Retina (tissue), 1 donor: ENCODE measurements around the gene ONECUT3.
"Not testable (repeated sequence)": the region's sequence is repeated elsewhere in the genome, so short reads cannot be mapped to it uniquely, and the experiment has no call there.

Experiments used
- DNase-seq: peaks from one replicate; pipeline ENCODE4 v3.0.0-alpha.2; 2016

The ONECUT3 gene

GRCh38 chr19:1770866-1771576 lies 17.7 kb downstream of the ONECUT3 start:
- DNase-seq, result no peak

GRCh38 chr19:1773184-1773583 lies 19.9 kb downstream of the ONECUT3 start:
- DNase-seq, result no peak

GRCh38 chr19:1774989-1775772 lies 21.9 kb downstream of the ONECUT3 start:
- DNase-seq, result no peak

- DNase-seq, result no peak
These were observed 22.8 kb downstream of the ONECUT3 start for GRCh38 chr19:1775951-1776605.

GRCh38 chr19:1776606-1777147 lies 23.4 kb downstream of the ONECUT3 start:
- DNase-seq, result no peak

- no peak for DNase-seq
These were observed 23.8 kb downstream of the ONECUT3 start for GRCh38 chr19:1777149-1777548.

- DNase-seq, result no peak
These were observed 26.3 kb downstream of the ONECUT3 start for GRCh38 chr19:1779574-1779973.

GRCh38 chr19:1780272-1780958 lies 27.1 kb downstream of the ONECUT3 start:
- no peak for DNase-seq

GRCh38 chr19:1782521-1782920 lies 29.2 kb downstream of the ONECUT3 start:
- DNase-seq, result no peak

- DNase-seq, result no peak
These were observed 30.0 kb downstream of the ONECUT3 start for GRCh38 chr19:1783354-1783753.

- no peak for DNase-seq
These were observed 30.6 kb downstream of the ONECUT3 start for GRCh38 chr19:1783874-1784273.

- no peak for DNase-seq
These were observed 32.0 kb downstream of the ONECUT3 start for GRCh38 chr19:1785310-1785709.

- no peak for DNase-seq
These were observed 33.4 kb downstream of the ONECUT3 start for GRCh38 chr19:1786668-1787067.

GRCh38 chr19:1787116-1787515 lies 33.8 kb downstream of the ONECUT3 start:
- no peak for DNase-seq

GRCh38 chr19:1789261-1790041 lies 36.1 kb downstream of the ONECUT3 start:
- DNase-seq, result peak; percentile 51

GRCh38 chr19:1790054-1790792 lies 36.9 kb downstream of the ONECUT3 start:
- no peak for DNase-seq

- no peak for DNase-seq
These were observed 38.6 kb downstream of the ONECUT3 start for GRCh38 chr19:1791879-1792278.

GRCh38 chr19:1794424-1795172 lies 41.3 kb downstream of the ONECUT3 start:
- DNase-seq, result no peak

- DNase-seq, result no peak
These were observed 43.3 kb downstream of the ONECUT3 start for GRCh38 chr19:1796395-1797142.

- not testable (repeated sequence) for DNase-seq
These were observed 44.0 kb downstream of the ONECUT3 start for GRCh38 chr19:1797313-1797712.
